PC-3 (cell line): ENCODE data around the gene ALOX12B. TPM values are rescaled to one million over a fixed set of nuclear protein-coding genes. Genes with fewer than 3 reads are reported as not detected.

Source experiments
- ATAC-seq: fragments of 200-7000 bp; cut with Tn5 transposase; 2 replicates; pipeline ENCODE4 v1.9.1; 2020; ENCODE audit warnings: mild to moderate bottlenecking, moderate library complexity
- BruUV-seq: library from RNA; stranded (reverse); fragments of 400-500 nt; replicated peaks from 2 replicates; lab custom pipeline; 2021; lab: Mats Ljungman, UMichigan
- CTCF ChIA-PET: fragments of 300-600 bp; sonication (Branson Sonifier 250); formaldehyde crosslinking; loops from one replicate; lab custom pipeline; 2022; ENCODE audit warnings: antibody characterized with exemption; lab: Charles Lee
- POLR2A ChIA-PET: fragments of 300-600 bp; sonication (Branson Sonifier 250); formaldehyde crosslinking; loops from one replicate; lab custom pipeline; 2022; ENCODE audit warnings: antibody characterized with exemption; ENCODE audit not compliant: unreplicated experiment; lab: Charles Lee
- DNase-seq: peaks from one replicate; pipeline ENCODE4 v3.0.0-alpha.2; 2015
- H2AFZ ChIP-seq: fragments of 300-600 bp; sonication (generic); 2 replicates; pipeline ENCODE4 v1.6.0; 2016; ENCODE audit warnings: antibody characterized with exemption, low read length
- H3F3A ChIP-seq: fragments of 300-600 bp; sonication (generic); one replicate; pipeline ENCODE4 v1.6.0; 2017; ENCODE audit warnings: antibody characterized with exemption, low read length, control low read depth, mild to moderate bottlenecking; ENCODE audit not compliant: unreplicated experiment
- H3K27ac ChIP-seq: fragments of 300-600 bp; sonication (generic); 2 replicates; pipeline ENCODE4 v1.5.1; 2016; ENCODE audit warnings: mild to moderate bottlenecking, low read length
- H3K27me3 ChIP-seq: fragments of 300-600 bp; sonication (generic); 2 replicates; pipeline ENCODE4 v1.6.1; 2016; ENCODE audit warnings: low read length, mixed read lengths
- H3K36me3 ChIP-seq: fragments of 300-600 bp; sonication (generic); 2 replicates; pipeline ENCODE4 v1.6.1; 2016; ENCODE audit warnings: low read depth, mixed run types, low read length, mixed read lengths
- H3K4me1 ChIP-seq: fragments of 300-600 bp; sonication (generic); 2 replicates; pipeline ENCODE4 v1.5.1; 2016; ENCODE audit warnings: low read length; ENCODE audit not compliant: insufficient read depth
- H3K4me2 ChIP-seq: fragments of 300-600 bp; sonication (generic); 2 replicates; pipeline ENCODE4 v1.6.0; 2016; ENCODE audit warnings: low read length
- H3K4me3 ChIP-seq: fragments of 300-600 bp; sonication (generic); 2 replicates; pipeline ENCODE4 v1.5.1; 2016; ENCODE audit warnings: mild to moderate bottlenecking, low read length, mixed read lengths
- H3K79me2 ChIP-seq: fragments of 300-600 bp; sonication (generic); 2 replicates; pipeline ENCODE4 v1.6.1; 2017; ENCODE audit warnings: low read length, mixed read lengths
- H3K9ac ChIP-seq: fragments of 300-600 bp; sonication (generic); 2 replicates; pipeline ENCODE4 v1.6.0; 2016; ENCODE audit warnings: mild to moderate bottlenecking, low read length
- H3K9me2 ChIP-seq: fragments of 300-600 bp; sonication (generic); replicated peaks from 2 replicates; pipeline ENCODE4 v1.6.1; 2016; ENCODE audit warnings: mixed run types, low read length, mixed read lengths
- H3K9me3 ChIP-seq: fragments of 300-600 bp; sonication (generic); 2 replicates; pipeline ENCODE4 v1.6.1; 2016; ENCODE audit warnings: low read length, mixed read lengths
- H4K20me1 ChIP-seq: fragments of 300-600 bp; sonication (generic); 2 replicates; pipeline ENCODE4 v1.6.1; 2016; ENCODE audit warnings: low read length, mixed read lengths
- EZH2 ChIP-seq: fragments of 300-600 bp; sonication (generic); IDR thresholded peaks from one replicate; pipeline ENCODE4 v1.6.1; 2017; ENCODE audit warnings: antibody characterized with exemption, mild to moderate bottlenecking, low read length; ENCODE audit not compliant: unreplicated experiment
- EZH2phosphoT487 ChIP-seq: fragments of 300-600 bp; sonication (generic); IDR thresholded peaks from 2 replicates; pipeline ENCODE4 v1.6.1; 2018; ENCODE audit warnings: mild to moderate bottlenecking, antibody characterized with exemption, low read length, borderline replicate concordance
- intact Hi-C: fragments of 100-400 bp; cut with micrococcal nuclease; formaldehyde crosslinking; loops from 2 replicates; pipeline ENCODE4 v1.9.0; 2023
- total RNA-seq: library from RNA; depleted of rRNA; stranded (reverse); fragments of >200 nt; gene quantifications from 2 replicates; pipeline ENCODE4 v1.2.3, GENCODE V29; 2014
- TF ChIP-seq, protein P1 (sequence below): fragments of 300-600 bp; sonication (generic); conservative IDR thresholded peaks from 2 replicates; pipeline ENCODE4 v1.5.1; 2017; ENCODE audit warnings: antibody characterized with exemption, low read depth, mild to moderate bottlenecking, low read length

Gene ALOX12B
- total RNA-seq, 1 experiment from 2014 or later = 0.55 TPM

DNA sequence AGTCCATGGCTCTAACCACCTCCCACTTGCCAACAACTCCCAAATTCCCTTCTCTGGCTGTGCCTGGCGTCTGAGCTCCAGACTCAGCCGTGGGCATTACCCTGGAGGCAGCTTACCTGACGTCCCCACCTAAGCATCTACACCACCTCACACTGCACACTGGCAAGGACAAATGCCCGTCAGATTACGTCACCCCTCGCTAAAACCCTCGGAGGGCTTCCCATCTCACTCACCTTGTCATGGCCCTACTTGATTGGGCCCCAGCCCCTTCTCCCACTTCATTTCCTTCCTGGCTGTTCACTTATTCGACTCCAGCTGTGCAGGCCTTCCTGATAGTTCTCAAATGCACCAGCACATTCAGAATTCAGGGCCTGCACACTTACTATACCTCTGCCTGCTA, 17.4 kb upstream of the ALOX12B start:
- intact Hi-C loops = no loop called here
- Histone ChIP-seq H3K4me1 (peaks cover 6% of the 10 kb centered on the region; the same call in 1 of the 2 replicates), H3K4me2 (no peak overlapping the region), H3K9ac (no peak overlapping the region), H3K9me2 (no peaks in the 10 kb centered on the region), H3K27ac (no peak overlapping the region), H2AFZ (no peak overlapping the region), H3K79me2 (no peaks in the 10 kb centered on the region), H4K20me1 (no peaks in the 10 kb centered on the region), H3K36me3 (no peaks in the 10 kb centered on the region), H3K27me3 (no peaks in the 10 kb centered on the region), H3F3A (no peaks in the 10 kb centered on the region), H3K4me3 (no peak overlapping the region), H3K9me3 (no peaks in the 10 kb centered on the region)
- ATAC-seq (no peak), DNase-seq (no peak)
- ChIA-PET POLR2A (interaction anchor here (0.9 kb wide), 1 partner anchor 48 kb away, joined by 5 read pairs; no protein-coding TSS in a partner anchor), CTCF (interaction anchor here (1.1 kb wide), 1 partner anchor 31 kb away, joined by 6 read pairs; no protein-coding TSS in a partner anchor)
- no TSS peak for BruUV-seq
- TF ChIP-seq, protein P1, sequence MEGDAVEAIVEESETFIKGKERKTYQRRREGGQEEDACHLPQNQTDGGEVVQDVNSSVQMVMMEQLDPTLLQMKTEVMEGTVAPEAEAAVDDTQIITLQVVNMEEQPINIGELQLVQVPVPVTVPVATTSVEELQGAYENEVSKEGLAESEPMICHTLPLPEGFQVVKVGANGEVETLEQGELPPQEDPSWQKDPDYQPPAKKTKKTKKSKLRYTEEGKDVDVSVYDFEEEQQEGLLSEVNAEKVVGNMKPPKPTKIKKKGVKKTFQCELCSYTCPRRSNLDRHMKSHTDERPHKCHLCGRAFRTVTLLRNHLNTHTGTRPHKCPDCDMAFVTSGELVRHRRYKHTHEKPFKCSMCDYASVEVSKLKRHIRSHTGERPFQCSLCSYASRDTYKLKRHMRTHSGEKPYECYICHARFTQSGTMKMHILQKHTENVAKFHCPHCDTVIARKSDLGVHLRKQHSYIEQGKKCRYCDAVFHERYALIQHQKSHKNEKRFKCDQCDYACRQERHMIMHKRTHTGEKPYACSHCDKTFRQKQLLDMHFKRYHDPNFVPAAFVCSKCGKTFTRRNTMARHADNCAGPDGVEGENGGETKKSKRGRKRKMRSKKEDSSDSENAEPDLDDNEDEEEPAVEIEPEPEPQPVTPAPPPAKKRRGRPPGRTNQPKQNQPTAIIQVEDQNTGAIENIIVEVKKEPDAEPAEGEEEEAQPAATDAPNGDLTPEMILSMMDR = no peak
- TF ChIP-seq EZH2phosphoT487 = no peak
- no peak for TF ChIP-seq EZH2

GRCh38 chr17:8103549-8103948, 16.0 kb upstream of the ALOX12B start:
- peak; percentile 49 for DNase-seq
- H3K27me3 ChIP-seq = no peaks in the 10 kb centered on the region
- no peaks in the 10 kb centered on the region for H4K20me1 ChIP-seq
- ChIA-PET POLR2A (no interaction called here), CTCF (no interaction called here)
- no peaks in the 10 kb centered on the region for H3K9me2 ChIP-seq
- intact Hi-C loops = no loop called here
- H3K9ac ChIP-seq = no peak overlapping the region
- H2AFZ ChIP-seq = no peak overlapping the region
- ATAC-seq = peak; percentile 56; the same call in 1 of the 2 replicates
- no peak for TF ChIP-seq EZH2
- TF ChIP-seq, protein P1 = no peak
- TF ChIP-seq EZH2phosphoT487 = no peak
- no peak overlapping the region for H3K27ac ChIP-seq
- no peaks in the 10 kb centered on the region for H3K79me2 ChIP-seq
- no peak overlapping the region for H3K4me2 ChIP-seq
- no peaks in the 10 kb centered on the region for H3K9me3 ChIP-seq
- peaks cover 6% of the 10 kb centered on the region; the same call in 1 of the 2 replicates for H3K4me1 ChIP-seq
- BruUV-seq = no TSS peak
- no peaks in the 10 kb centered on the region for H3F3A ChIP-seq
- H3K36me3 ChIP-seq = no peaks in the 10 kb centered on the region
- H3K4me3 ChIP-seq = no peak overlapping the region

DNA sequence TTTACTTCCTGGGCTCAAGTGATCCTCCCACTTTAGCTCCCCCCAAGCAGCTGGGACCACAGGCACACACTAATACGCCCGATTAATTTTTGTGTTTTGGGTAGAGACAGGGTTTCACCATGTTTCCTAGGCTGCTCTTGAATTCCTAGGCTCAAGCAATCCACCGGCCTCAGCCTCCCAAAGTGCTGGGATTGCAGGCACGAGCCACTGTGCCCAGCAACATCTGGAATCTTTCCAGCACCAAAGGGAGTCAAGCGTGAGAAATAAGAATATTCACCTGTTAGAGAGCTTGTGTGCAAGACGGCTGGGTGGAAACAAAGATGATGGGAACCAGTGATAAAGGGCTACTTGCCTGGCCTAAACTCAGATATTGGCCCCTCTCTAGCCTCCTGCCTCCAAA, 14.2 kb upstream of the ALOX12B start:
- Histone ChIP-seq H3K79me2 (no peaks in the 10 kb centered on the region), H3F3A (no peaks in the 10 kb centered on the region), H3K4me3 (no peak overlapping the region), H2AFZ (no peak overlapping the region), H3K27me3 (no peaks in the 10 kb centered on the region), H3K4me2 (no peak overlapping the region), H3K36me3 (no peaks in the 10 kb centered on the region), H3K9ac (no peak overlapping the region), H3K27ac (no peak overlapping the region), H3K4me1 (peaks cover 6% of the 10 kb centered on the region; the same call in 1 of the 2 replicates), H3K9me2 (no peaks in the 10 kb centered on the region), H4K20me1 (no peaks in the 10 kb centered on the region), H3K9me3 (no peaks in the 10 kb centered on the region)
- intact Hi-C loops = no loop called here
- ChIA-PET POLR2A (no interaction called here), CTCF (no interaction called here)
- DNase-seq (no peak), ATAC-seq (no peak)
- TF ChIP-seq, protein P1 = no peak
- TF ChIP-seq EZH2phosphoT487 = no peak
- no peak for TF ChIP-seq EZH2
- BruUV-seq = no TSS peak
